Esophagus muscularis mucosa (tissue), 4 donors: Measurements from ENCODE around the gene GREM1. TPM values are rescaled to one million over a fixed set of nuclear protein-coding genes. Genes with fewer than 3 reads are reported as not detected.

Experiments used
- DNase-seq: peaks from one replicate; pipeline ENCODE4 v3.0.0-alpha.2; 2017; ENCODE audit errors: extremely low spot score
- H3K27ac ChIP-seq, 4 donors: fragments of 200-600 bp; sonication (generic); replicated peaks in 1 of 4; 1 replicate in 3 of 4; 2 replicates in 1 of 4; pipeline ENCODE4 v1.5.1; 2016 to 2019; ENCODE audit warnings: mild to moderate bottlenecking in 1 of 4
- H3K27me3 ChIP-seq, 4 donors: fragments of 200-600 bp; sonication (generic); one replicate each; pipeline versions ENCODE4 v1.5.1 to v1.6.0; 2016 to 2019
- H3K36me3 ChIP-seq, 4 donors: fragments of 200-600 bp; sonication (generic); one replicate each; pipeline ENCODE4 v1.5.1; 2016 to 2019
- H3K4me1 ChIP-seq, 4 donors: fragments of 200-600 bp; sonication (generic); one replicate each; pipeline ENCODE4 v1.5.1; 2016 to 2019
- H3K4me3 ChIP-seq, 4 donors: fragments of 200-600 bp; sonication (generic); 1 replicate in 2 of 4; 2 replicates in 2 of 4; pipeline ENCODE4 v1.5.1; 2016 to 2019; ENCODE audit warnings: mild to moderate bottlenecking in 4 of 4, moderate library complexity in 1 of 4
- H3K9me3 ChIP-seq, 4 donors: fragments of 200-600 bp; sonication (generic); 1 replicate in 3 of 4; 2 replicates in 1 of 4; pipeline ENCODE4 v1.5.1; 2016 to 2019
- CTCF ChIP-seq, 3 experiments: fragments of 200-600 bp in 2 of 3; fragments of 450-650 bp in 1 of 3; sonication (generic) in 2 of 3; IDR thresholded peaks; one replicate each; pipeline ENCODE4 v1.5.1; 2017 to 2019; ENCODE audit warnings: antibody characterized with exemption in 3 of 3, mild to moderate bottlenecking in 2 of 3, moderate library complexity in 1 of 3
- EP300 ChIP-seq: sonication (generic); formaldehyde crosslinking; IDR thresholded peaks from one replicate; pipeline ENCODE4 v1.6.1; 2017; ENCODE audit warnings: antibody characterized with exemption
- POLR2A ChIP-seq: fragments of 450-650 bp; IDR thresholded peaks from one replicate; pipeline ENCODE4 v1.6.1; 2017; ENCODE audit warnings: antibody characterized with exemption, moderate library complexity, mild to moderate bottlenecking, low read depth
- POLR2AphosphoS5 ChIP-seq, 2 donors: sonication (generic); formaldehyde crosslinking; IDR thresholded peaks; one replicate each; pipeline ENCODE4 v1.6.1; 2017; ENCODE audit warnings: antibody characterized with exemption in 2 of 2
- WGBS: methylation state at CpG from one replicate; pipeline ENCODE4 v1.1.5; 2018; 5-methylcytosine and 5-hydroxymethylcytosine counted together
- intact Hi-C: fragments of 100-400 bp; cut with DNase I; formaldehyde crosslinking; loops from one replicate; pipeline ENCODE4 v1.15.1; 2023
- total RNA-seq, 4 donors: library from RNA; depleted of rRNA; stranded (reverse); fragments of >200 nt; gene quantifications; one replicate each; pipeline versions ENCODE4 v1.1.0 to v1.2.1, GENCODE V29; 2016

The GREM1 gene
- total RNA-seq, 4 donors from 2014 or later = 8.6 to 46.1 (median 37.0) TPM

- Histone ChIP-seq H3K9me3 (no peaks in the 10 kb centered on the region), H3K4me1 (peaks cover 0 to 5% (median 0%) of the 10 kb centered on the region in 4 donors), H3K36me3 (no peaks in the 10 kb centered on the region), H3K27me3 (no peaks in the 10 kb centered on the region), H3K4me3 (no peak overlapping the region), H3K27ac (no peak overlapping the region)
- TF ChIP-seq POLR2AphosphoS5 (IDR thresholded peaks at IDR 0.05) = no peak
- no peak for TF ChIP-seq CTCF (IDR thresholded peaks at IDR 0.05)
- no peak for TF ChIP-seq POLR2A
- no peak for TF ChIP-seq EP300
- intact Hi-C loops = no loop called here
- WGBS = 88% methylated on average over 3 of the region's 3 CpGs
- no peak for DNase-seq
These were observed 15.5 kb downstream of the GREM1 start for GRCh38 chr15:32733281-32733680.

GRCh38 chr15:32735989-32736700, 18.3 kb downstream of the GREM1 start:
- Histone ChIP-seq H3K27ac (no peak overlapping the region), H3K4me1 (no peaks in the 10 kb centered on the region), H3K4me3 (no peak overlapping the region), H3K27me3 (no peaks in the 10 kb centered on the region), H3K36me3 (no peaks in the 10 kb centered on the region), H3K9me3 (peaks cover 0 to 13% (median 3%) of the 10 kb centered on the region in 4 donors)
- intact Hi-C loops = no loop called here
- TF ChIP-seq EP300 (no peak), POLR2A (no peak), POLR2AphosphoS5 (IDR thresholded peaks at IDR 0.05) (no peak), CTCF (IDR thresholded peaks at IDR 0.05) (no peak)
- WGBS = 82% methylated on average over 2 of the region's 2 CpGs
- DNase-seq = no peak

GRCh38 chr15:32736701-32737061, 18.9 kb downstream of the GREM1 start:
- Histone ChIP-seq H3K9me3 (peaks cover 0 to 13% (median 3%) of the 10 kb centered on the region in 4 donors), H3K36me3 (no peaks in the 10 kb centered on the region), H3K4me1 (no peaks in the 10 kb centered on the region), H3K27ac (no peak overlapping the region), H3K27me3 (no peaks in the 10 kb centered on the region), H3K4me3 (no peak overlapping the region)
- intact Hi-C loops = no loop called here
- TF ChIP-seq CTCF (IDR thresholded peaks at IDR 0.05) (no peak), POLR2A (no peak), POLR2AphosphoS5 (IDR thresholded peaks at IDR 0.05) (no peak), EP300 (no peak)
- 89% methylated on average over 2 of the region's 2 CpGs for WGBS
- no peak for DNase-seq

- intact Hi-C loops = no loop called here
- 91% methylated on average over 4 of the region's 4 CpGs for WGBS
These were observed 19.5 kb downstream of the GREM1 start for GRCh38 chr15:32737304-32737703.

More at GRCh38 chr15:32737304-32737703, 19.5 kb downstream of the GREM1 start:
- no peaks in the 10 kb centered on the region for H3K27me3 ChIP-seq
- TF ChIP-seq POLR2A (no peak), POLR2AphosphoS5 (IDR thresholded peaks at IDR 0.05) (no peak), CTCF (IDR thresholded peaks at IDR 0.05) (no peak), EP300 (no peak)
- no peaks in the 10 kb centered on the region for H3K36me3 ChIP-seq
- H3K27ac ChIP-seq = no peak overlapping the region
- no peak overlapping the region for H3K4me3 ChIP-seq
- no peaks in the 10 kb centered on the region for H3K4me1 ChIP-seq
- DNase-seq = no peak
- H3K9me3 ChIP-seq = peaks cover 0 to 13% (median 3%) of the 10 kb centered on the region in 4 donors
